Esophagus squamous epithelium (tissue), 4 donors: ENCODE data around the gene ABTB1.

Source experiments
- POLR2A ChIP-seq, 4 donors: fragments of 450-650 bp; IDR thresholded peaks; one replicate each; pipeline ENCODE4 v1.6.1; 2017; ENCODE audit warnings: antibody characterized with exemption in 4 of 4, mild to moderate bottlenecking in 4 of 4, moderate library complexity in 3 of 4
- TF ChIP-seq, protein P1 (sequence below), 6 experiments: fragments of 450-650 bp in 4 of 6; fragments of 200-600 bp in 2 of 6; sonication (generic) in 2 of 6; IDR thresholded peaks; one replicate each; pipeline ENCODE4 v1.5.1; 2016 to 2019; ENCODE audit warnings: antibody characterized with exemption in 6 of 6, mild to moderate bottlenecking in 4 of 6, moderate library complexity in 4 of 6

DNA sequence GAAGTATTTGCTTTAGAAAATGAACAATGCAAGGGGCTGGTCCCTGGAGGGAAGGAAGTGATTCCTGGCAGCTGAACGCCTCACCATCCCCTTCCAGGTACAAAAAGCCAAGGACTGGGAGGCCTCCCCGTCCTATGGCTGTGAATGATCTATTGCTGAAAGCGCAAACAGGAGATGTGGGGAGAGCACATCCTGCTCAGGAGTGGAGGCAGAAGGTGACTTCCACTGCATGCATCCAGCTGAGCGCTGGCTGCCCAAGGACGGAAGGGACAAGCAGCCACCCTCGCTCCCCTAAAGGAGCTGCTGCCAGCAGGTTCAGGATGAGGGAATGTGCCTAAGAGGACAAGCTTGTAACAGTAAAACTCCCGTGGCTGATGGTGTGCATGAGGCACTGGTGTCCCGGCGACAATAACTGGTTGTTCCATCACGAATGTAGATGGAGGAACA, 41.4 kb downstream of the ABTB1 start:
- TF ChIP-seq, protein P1, sequence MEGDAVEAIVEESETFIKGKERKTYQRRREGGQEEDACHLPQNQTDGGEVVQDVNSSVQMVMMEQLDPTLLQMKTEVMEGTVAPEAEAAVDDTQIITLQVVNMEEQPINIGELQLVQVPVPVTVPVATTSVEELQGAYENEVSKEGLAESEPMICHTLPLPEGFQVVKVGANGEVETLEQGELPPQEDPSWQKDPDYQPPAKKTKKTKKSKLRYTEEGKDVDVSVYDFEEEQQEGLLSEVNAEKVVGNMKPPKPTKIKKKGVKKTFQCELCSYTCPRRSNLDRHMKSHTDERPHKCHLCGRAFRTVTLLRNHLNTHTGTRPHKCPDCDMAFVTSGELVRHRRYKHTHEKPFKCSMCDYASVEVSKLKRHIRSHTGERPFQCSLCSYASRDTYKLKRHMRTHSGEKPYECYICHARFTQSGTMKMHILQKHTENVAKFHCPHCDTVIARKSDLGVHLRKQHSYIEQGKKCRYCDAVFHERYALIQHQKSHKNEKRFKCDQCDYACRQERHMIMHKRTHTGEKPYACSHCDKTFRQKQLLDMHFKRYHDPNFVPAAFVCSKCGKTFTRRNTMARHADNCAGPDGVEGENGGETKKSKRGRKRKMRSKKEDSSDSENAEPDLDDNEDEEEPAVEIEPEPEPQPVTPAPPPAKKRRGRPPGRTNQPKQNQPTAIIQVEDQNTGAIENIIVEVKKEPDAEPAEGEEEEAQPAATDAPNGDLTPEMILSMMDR (IDR thresholded peaks at IDR 0.05), result no peak
- TF ChIP-seq POLR2A (IDR thresholded peaks at IDR 0.05), result no peak
